GM21717 (cell line): ENCODE results near the gene ZHX3.
A peak's percentile ranks its signal among the peaks of the same experiment; 100 is the strongest.

ENCODE experiments used
- ATAC-seq: cut with Tn5 transposase; IDR thresholded peaks from one replicate; pipeline ENCODE4 v1.9.1; 2021; ENCODE audit warnings: mild to moderate bottlenecking, moderate library complexity; ENCODE audit not compliant: unreplicated experiment

Gene ZHX3, protein sequence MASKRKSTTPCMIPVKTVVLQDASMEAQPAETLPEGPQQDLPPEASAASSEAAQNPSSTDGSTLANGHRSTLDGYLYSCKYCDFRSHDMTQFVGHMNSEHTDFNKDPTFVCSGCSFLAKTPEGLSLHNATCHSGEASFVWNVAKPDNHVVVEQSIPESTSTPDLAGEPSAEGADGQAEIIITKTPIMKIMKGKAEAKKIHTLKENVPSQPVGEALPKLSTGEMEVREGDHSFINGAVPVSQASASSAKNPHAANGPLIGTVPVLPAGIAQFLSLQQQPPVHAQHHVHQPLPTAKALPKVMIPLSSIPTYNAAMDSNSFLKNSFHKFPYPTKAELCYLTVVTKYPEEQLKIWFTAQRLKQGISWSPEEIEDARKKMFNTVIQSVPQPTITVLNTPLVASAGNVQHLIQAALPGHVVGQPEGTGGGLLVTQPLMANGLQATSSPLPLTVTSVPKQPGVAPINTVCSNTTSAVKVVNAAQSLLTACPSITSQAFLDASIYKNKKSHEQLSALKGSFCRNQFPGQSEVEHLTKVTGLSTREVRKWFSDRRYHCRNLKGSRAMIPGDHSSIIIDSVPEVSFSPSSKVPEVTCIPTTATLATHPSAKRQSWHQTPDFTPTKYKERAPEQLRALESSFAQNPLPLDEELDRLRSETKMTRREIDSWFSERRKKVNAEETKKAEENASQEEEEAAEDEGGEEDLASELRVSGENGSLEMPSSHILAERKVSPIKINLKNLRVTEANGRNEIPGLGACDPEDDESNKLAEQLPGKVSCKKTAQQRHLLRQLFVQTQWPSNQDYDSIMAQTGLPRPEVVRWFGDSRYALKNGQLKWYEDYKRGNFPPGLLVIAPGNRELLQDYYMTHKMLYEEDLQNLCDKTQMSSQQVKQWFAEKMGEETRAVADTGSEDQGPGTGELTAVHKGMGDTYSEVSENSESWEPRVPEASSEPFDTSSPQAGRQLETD

DNA sequence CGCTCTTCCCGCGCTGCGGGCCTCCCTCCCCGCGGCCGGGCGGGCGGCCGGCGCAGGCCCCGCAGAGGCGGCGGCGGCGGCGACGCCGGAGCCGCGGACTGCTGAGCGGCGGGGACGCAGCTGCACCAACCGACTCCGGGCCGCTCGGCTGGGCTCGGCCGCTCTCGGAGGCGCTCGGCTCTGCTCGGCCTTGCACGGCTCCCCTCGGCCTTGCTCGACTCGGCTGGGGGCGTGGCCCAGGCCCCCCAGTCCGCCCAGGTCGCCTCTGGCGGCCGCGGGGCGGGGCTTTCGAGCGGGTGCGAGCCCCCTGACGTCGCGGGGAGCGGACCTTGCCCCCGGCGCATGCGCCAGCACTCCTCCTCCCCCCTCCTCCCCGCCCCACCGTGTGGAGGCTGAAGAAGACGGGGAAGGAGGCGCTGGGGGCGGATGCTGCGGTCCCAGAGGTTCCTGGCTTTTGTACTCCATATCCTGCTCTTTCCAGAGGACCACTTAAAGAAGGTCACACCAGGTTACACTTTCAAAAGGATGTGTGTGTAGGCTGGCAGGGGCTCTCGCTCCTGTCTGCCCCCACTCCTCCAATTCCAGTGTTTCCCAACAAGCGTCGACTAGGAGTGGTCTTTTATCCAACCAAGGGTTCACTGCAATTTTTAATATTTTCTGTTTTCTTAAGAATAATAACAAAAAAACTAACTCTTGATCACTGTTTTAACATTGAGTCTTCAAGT, at the start of gene ZHX3:
TSS of gene ZHX3 (minus strand) at position 186 of the 725 bp plus-strand sequence. CDS start 112,815 bp downstream, outside the sequence.
- peak; percentile 94 for ATAC-seq

GRCh38 chr20:41367393-41367695, 49.8 kb upstream of the ZHX3 start:
- ATAC-seq: no peak

GRCh38 chr20:41366546-41367392, 49.2 kb upstream of the ZHX3 start, which contains the start of gene EMILIN3:
Gene EMILIN3, minus strand, starts transcription at chr20:41366818. Its CDS starts 184 bp downstream, at chr20:41366634.
- no peak for ATAC-seq

- ATAC-seq: no peak
Measured at GRCh38 chr20:41365777-41366545, 48.4 kb upstream of the ZHX3 start.

GRCh38 chr20:41364967-41365765, 47.6 kb upstream of the ZHX3 start:
- ATAC-seq: no peak

DNA sequence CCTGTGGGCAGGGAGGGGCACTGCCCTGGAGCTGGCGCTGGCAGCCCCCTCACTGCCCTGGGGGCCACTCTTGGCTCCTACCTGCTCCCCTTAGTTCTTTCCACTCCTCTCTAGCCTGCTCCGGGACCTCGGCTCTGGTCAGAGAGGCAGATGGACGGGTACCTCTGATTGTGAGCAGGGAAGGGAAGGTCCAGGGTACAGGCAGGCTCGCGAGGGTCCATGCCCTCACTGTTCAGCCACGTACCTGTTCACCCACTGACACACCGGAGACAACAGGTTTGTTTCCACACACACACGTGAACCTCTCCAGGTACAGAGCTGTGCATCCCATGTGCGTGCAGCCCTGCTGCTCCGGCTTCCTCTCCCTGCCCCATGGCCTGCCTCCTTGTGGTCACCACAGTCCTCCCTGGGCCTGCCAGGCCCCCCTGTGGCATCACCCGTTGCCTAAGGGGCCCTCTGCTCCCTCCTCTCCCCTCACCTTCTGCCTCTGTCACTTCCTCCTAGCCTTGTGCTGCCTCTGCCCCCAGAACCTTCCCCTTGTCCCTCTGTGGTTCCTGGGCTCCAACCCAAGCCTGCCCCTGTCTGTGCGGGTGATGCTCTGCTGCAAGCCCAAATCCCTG, 46.8 kb upstream of the ZHX3 start:
- ATAC-seq: no peak

DNA sequence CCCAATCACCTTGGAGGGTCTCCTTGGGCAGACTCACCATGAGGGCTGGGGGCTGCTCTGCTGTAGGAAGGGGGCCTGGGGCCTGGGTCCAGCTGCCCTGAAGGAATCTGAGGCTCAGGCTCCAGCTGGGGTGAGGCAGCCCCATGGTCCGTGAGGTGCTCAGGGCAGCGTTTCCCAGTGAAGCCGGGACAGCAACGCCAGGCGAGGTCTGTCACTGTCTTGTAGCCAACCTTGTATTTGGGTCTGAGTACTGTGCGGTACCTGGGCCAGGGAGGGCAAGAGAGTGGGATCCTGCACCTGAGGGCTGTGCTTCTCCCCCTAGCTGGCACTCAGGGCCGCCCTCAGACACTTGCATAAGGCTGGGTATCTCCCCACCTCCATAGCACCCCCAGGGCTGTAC, 46.1 kb upstream of the ZHX3 start:
- no peak for ATAC-seq

DNA sequence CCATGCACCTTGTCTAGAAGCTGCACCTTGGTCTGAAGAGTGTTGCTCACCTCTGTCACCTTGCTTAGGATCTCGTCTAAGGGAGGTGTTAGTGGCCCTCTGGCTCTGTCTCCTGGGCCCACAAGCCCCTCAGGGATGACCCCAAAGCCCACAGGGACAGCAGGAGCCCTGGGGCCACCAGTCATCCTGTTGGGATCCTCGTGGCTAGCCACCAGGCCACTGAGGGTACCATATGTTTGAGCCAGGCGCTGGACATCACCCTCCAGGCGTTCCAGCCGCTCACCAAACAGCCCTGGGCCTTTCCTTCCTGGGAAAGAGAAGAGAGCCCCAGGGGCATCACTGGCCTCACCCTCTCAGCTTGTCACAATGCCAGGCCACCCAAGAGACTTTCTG, 45.2 kb upstream of the ZHX3 start:
- ATAC-seq: no peak

GRCh38 chr20:41361757-41362747, 44.5 kb upstream of the ZHX3 start:
- no peak for ATAC-seq

DNA sequence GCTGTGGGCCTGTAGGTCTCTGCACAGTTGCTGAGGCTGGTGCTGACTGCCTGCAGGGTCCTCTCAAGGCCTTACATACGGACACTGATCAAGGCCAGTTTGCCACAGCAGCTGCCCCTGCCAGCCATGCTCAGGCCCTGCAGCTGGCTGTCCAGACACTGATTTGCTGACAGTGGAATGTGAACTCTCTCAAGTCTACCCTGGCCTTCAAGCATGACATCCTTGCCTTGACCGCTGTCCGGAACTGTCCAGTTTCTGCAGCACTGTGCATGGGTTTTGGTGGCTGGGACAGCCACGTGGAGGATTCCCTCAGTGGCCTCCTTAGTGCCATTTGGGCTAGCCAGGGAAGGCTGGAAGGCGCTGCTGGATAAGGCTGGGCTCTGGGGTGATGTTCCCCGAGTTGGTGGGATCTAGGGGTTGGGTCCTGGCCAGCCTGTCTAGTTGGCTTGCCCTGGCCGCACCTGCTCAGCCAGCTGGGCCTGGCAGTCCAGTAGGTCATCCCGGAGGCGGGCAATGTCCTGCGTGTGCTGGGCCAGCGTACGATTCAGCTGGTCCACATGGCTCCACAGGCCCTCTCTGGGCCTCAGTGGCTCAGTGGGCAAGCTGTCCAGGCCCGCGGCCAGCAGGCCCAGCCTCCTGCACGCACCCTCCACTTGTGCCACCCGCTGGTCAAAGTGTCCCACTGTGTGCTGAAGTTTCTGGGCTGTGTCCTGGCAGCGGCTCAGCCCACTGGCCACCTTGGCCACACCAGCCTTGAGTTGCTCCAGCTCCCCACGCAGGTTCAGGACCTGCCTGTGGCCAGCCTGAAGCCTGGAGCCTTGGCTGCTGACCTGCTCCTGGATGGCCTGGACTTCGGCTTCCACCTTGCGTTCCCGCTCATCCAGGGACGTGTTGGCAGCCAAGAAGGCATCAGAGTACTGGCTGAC, 43.6 kb upstream of the ZHX3 start:
- ATAC-seq: no peak

GRCh38 chr20:41359541-41360011, 42.0 kb upstream of the ZHX3 start:
- ATAC-seq: no peak

DNA sequence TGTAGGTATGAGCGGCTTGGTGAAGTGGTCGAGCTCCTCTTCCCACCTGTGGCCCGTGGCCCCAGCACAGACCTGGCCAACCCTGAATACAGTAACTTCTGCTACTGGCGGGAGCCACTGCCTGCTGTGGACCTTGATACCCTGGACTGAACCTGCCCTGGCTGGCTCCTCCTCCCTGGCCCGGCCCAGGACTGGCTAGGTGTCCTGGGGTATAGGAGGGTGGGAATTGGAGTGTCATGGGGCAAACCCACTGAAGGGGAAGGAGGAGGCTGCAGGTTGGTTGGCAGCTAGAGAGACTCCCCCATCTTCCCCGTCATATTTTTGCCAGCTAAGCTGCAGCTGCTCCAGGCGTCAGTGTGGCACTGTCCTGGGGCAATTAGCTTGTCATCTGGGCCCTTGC, 41.2 kb upstream of the ZHX3 start:
- no peak for ATAC-seq

DNA sequence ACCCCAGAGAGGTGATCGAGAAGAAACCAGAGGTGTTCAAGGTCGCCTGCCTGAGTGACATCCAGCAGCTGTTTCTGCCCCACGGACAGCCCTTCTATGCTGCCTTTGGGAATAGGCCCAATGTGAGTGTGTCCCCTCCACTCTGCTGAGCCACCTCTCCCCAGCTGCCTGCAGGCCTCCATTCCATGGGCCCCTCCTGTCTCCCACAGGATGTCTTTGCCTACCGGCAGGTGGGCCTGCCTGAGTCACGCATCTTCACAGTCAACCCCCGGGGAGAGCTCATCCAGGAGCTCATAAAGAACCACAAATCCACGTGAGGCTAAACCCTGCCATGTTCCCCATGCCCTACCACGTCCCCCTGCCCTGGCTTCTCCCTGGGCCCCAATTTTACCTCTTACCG, 40.7 kb upstream of the ZHX3 start:
- no peak for ATAC-seq

DNA sequence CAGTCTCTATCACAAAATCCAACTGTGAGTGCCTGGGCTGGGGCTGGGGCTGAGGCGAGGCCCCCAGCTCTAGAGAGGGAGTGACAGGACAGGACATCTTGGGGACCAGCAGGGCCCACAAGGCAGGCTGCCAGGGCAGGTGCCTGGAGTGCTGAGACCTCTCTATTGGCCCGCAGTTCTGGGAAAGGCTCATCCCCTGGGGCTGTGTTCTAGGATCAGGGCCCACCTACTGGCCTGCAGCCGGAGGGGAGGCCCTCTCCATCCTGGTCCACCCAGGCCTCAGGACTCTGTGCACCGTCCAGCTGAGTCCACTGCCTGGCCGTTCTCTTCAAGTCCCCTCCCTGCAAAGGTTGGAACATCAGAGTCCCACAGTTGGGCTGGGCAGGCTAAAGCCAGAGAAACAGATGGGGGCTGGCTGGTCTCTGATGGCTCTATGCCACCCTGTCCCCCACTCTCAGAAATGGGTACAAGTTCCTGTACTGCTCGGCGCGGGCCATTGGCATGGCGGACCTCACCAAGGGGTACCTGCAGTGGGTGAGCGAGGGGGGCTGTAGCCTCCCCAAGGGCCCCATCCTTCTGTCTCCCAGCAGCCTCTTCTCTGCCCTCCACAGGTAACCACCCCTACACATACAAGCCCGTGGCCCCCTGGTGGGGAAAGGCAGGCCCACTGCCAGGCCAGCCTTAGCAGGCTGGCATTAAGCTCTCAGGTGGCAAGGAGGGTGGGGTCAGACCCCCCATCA, 40.1 kb upstream of the ZHX3 start:
- no peak for ATAC-seq

DNA sequence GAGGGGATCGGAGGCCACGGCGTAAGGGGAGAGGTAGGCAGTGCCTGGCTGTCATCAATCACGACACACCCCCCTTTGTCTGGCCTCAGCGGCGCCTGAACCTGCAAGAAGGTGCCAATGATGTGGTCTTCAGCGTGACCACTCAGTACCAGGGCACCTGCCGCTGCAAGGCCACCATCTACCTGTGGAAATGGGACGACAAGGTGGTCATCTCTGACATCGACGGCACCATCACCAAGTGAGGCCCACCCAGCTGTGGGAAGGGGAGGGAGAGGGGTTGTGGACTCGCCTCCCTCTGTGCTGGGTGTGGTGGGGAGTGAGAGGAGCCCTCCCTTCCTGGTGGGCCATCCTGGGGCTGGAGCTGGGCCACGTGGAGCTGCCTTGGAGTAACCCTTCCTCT, 39.4 kb upstream of the ZHX3 start:
- ATAC-seq: no peak
